DMS153 treated with DMSO at 0.1 percent for 48 hours (cell line): ENCODE measurements around the gene SARNP.
A peak's percentile ranks its signal among the peaks of the same experiment; 100 is the strongest.

ENCODE experiments used
- DNase-seq: peaks from one replicate; lab custom pipeline; 2025; ENCODE audit not compliant: unreplicated experiment; lab: John Stamatoyannopoulos, UW

SARNP gene

DNA sequence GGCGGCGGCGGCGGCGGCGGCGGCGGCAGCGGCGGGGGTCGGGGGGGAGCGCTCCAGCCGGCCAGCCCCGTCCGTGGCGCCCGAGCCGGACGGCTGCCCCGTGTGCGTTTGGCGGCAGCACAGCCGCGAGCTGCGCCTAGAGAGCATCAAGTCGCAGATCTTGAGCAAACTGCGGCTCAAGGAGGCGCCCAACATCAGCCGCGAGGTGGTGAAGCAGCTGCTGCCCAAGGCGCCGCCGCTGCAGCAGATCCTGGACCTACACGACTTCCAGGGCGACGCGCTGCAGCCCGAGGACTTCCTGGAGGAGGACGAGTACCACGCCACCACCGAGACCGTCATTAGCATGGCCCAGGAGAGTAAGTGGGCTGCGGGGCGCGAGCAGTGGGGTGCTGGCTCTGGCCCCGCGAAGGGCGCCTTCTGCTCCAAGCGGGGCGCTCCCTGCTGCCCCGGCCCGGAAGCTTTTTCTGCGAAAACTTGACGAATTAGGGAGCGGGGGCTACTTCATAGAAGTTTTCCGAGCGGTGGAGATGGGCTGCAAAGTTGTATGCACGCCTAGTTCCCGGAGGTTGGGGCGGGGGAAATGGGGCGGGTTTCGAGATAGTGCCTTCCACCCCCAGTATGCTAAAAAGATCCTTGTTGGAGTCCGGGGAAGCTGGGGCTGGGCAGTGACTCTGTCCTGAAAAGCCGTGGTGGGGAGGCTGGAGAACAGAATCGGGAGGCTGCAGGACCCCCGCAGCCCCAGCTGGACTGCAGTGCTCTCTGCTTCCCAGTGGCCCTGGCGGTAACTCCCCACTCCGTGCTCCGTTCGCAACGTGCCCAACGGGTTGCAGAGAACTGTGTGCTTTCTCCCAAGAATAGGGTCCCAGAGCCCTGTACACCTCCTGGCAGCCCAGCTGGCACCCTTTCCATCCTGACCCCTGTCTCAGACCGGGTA, 73.9 kb downstream of the SARNP start:
- no peak for DNase-seq

DNA sequence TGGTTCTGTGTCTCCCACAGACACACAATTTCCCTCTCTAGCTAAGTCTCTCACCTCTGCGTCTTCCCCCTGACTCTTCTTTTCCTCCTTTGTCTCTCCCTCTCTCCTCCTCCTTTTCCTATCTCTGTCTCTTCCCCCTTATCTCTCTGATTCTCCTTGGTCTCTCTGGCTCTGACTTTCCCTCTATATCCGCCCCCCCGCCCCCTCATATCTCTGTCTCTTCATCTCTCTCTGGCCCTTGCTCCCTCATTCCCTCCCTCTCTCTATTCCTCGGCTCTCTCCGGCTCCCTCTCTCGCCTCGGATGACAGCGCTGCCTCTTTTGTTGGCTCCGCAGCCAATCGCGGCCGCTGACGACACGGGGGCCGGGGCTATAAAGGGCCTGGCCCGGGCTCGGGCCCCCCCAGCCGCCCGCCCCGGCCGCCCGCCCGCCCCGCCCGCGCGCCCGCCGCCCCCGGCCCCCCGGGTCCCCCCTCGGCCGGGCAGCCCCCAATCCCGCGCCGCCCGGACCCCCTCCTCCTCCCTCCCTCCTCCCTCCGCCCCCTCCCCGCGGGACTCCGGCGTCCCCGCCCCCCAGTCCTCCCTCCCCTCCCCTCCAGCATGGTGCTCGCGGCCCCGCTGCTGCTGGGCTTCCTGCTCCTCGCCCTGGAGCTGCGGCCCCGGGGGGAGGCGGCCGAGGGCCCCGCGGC, 74.7 kb downstream of the SARNP start, which contains the start of gene GDF11:
TSS of gene GDF11 (plus strand) at position 404 of the 687 bp plus-strand sequence. CDS start at position 599, 195 bp downstream.
- DNase-seq: peak; percentile 56

DNA sequence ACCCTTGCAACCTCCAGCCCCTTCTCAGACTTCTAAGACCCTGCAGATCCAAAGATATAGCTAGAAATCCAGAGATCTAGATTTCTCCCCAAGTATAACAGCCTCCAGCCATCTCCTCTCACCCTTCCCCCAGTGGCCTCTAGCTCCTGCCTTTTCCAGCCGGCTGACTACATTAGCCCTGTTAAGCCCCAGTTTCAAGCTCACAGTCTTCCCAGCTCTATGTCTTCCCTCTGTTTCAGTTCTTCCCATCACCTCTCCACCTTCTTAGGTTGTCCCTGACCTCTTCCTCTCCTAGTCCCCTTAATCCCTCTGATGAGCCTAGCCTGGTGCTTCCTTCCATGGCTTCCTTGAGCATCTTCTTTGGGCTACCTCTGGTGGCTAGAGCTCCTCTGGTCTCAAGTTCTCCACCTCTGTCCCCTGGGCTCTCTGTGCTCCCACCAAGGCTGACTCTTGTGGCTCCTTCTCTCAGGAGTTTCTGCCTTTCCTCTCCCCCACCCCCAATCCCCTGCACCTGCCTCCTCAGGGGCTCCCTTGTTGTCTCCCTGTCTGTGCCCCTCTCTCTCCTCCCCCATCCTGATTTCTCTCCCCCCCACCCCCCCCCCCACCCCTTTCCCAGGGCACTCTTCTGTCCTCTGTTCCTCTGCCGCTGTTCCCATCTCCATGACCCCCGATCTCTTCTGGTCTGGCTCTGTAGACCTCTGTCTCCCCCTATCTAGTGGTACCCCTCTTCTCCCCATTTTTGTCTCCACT, 75.4 kb downstream of the SARNP start:
- no peak for DNase-seq

DNA sequence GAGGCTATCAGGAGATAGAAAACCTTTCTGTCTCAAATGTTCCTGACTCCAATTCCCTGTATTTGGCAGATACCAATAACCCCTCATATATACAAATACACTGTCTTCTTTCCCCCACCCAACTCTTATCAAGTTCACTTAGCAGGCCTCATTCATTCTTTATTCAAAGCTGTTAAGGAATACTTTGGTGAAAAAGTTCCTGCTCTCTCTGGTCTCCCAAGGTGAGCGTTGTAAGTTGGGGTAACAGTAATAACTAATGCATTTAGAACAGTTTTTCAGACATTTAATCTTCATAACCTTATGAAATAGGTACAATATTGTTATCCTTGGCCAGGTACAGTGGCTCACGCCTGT, 78.5 kb downstream of the SARNP start:
- no peak for DNase-seq

DNA sequence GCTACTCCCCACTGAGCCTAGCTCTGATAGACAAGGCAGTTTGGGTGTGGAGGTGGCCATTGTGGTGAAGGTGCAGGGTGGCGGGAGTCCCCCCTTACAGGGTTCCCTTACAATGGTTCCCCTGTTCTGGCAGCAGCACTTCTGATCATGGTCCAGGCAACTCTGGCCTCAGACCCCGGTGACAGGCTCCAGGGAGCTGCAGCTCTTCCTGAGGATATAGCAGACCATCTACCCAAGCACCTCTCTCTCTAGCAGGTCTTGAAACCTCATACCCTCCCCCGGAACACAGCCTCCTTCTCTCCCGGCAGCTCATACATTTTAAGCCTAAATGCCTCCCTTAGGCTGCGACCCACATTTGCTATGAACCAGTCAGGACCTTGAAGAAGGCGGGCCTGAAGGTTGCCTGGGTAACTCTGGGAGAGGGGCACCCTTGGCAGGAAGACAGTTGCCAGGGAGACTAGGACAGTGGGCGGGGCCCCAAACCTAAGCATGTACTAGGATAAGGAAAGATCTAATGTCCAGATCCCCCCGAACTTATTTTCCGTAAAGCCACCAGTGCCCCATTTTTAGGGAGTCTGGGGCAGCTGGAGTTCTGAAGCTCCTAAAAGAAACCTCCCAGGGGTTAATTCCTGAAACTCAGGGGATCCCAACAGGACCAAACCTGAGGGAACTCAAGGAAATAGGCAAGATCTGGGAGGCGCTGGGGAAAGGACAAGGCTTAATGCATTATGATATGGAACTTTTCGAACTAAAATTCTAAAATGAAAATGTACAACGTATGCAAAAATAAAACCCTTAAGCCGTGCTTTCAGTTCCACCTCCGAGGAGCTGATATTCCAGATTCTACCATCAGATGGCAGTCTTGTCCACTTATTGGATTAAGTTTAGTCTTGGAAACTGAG, 79.2 kb downstream of the SARNP start:
- DNase-seq: peak; percentile 76

DNA sequence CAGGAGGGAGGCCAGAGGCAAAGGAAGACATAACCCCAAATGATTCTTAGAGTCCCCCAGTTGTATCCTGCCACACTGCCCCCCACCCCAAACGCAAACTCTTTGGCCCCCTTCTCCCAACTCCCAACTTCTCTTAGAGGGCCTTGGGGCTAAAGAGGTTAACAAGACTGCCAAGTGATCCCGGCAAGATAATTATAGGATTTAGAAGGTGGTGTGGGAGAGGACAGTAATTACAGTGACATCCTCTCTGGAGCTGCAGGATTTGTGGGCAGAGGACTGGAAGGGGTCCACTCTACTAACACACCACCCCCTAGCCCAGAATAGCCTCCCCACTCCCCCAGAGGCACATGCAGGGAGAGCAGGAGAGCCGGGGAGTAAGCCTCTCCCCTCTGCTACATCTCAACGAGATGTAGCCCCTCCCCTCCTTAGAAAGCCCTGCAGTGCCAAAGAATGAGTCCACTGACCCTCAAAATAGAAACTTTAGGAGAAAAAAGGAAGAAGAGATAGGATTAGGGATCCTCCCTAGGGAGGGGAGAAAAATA, 79.9 kb downstream of the SARNP start:
- DNase-seq: no peak

DNA sequence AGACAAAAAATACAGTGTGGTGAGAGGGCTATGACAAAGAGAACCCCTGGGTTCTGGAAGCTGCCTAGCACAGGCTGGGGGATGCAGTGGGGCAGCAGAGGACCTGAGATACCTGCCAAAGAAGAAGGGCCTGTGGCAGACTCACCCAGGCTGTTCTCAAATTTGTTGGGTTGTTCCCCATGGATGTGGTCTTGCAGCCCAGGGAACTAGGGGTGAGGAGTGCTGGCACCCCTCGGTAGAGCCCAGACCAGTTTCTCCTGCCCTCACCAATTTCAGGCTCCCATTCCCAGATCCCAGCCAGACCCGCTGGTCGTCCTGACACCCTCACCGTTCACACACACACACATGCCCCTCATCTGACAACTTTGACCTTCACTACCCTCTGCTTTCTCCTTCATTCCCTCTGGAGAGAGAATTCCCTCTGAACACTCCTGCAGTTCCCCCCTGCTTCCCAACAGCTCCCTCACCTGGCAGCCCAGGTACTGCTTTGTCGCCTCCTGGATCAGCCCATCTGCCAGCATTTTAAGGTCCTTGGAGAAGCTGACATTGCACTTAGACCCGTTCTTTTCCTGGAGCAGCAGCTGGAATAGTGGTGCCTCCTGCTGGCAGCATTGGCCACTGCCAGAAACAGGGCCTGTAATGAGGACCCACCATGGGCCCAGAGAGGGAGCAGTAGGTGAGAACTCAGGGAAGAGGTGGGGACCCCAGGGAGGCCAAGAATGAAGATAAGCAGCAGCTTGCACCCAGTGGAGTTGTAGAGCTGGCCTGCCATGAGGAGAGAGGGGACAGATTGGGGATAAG, 80.5 kb downstream of the SARNP start:
- DNase-seq: peak; percentile 70

DNA sequence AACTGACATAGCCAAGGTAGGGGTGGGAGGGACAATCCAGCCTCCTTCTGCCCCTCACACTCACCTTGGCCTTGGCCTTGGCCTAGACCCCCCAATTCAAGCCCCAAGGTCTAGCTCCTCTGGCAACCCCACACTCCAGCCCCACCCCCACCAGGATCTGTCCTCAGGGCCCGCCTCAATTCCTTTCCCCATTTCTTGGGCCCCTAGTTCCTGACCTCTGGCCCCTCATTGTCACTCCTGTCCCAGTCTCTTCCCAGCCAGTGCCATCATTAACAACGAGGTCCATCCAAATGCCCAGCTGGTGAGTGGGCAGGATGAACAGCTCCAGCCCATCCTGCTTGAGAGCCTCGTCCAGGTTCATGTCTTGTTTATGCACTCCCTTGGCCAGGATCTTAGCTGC, 81.4 kb downstream of the SARNP start:
- no peak for DNase-seq

DNA sequence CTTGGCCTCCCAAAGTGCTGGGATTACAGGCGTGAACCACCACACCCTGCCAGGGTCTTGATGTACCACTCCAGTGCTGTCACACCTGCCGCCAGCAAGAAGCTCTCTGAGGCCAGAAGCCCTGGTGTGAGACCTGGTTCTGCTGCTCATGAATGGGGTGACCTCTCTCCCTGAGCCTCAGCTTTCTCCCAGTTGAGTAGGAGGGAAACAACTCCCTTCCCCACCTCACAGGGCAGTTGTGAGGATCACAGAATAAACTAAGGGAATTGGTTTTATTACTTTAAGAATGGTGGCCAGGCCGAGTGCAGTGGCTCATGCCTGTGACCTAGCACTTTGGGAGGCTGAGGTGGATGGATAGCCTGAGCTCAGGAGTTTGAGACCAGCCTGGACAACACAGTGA, 82.9 kb downstream of the SARNP start:
- DNase-seq: no peak

DNA sequence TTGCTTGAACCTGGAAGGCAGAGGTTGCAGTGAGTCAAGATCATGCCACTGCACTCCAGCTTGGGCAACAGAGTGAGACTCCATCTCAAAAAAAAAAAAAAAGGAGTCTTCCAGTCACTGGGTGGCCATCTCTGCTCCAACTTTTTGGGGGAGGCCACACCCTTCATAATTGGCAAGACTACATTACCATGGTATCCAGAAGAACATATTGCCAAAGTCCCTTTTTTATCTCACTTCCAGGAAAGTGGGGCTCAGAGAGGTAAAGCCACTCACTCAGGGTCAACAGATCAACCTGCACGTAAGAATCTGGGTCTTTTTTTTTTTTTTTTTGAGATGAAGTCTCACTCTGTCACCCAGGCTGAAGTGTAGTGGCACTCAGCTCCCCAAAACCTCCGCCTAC, 83.7 kb downstream of the SARNP start:
- no peak for DNase-seq

DNA sequence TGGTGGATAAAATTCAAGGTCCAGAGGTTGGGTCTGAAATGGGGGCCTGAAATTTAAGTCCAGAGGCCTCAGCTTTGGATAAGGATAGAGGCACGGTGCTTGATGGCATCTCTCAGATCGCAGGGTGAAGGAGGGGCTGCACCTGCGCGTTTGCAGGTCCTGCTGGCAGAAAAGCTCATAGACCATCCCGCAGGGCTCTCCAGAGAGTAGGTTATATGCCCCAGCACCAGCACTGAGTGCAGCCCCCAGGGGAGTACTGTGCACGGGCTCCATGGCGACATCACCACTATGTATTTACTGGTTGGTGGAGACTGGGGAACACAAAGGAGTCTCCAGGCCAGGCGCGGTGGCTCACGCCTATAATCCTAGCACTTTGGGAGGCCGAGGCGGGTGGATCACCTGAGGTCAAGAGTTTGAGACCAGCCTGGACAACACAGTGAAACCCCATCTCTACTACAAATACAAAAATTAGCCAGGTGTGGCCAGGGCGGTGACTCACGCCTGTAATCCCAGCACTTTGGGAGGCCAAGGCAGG, 84.4 kb downstream of the SARNP start:
- DNase-seq: no peak

DNA sequence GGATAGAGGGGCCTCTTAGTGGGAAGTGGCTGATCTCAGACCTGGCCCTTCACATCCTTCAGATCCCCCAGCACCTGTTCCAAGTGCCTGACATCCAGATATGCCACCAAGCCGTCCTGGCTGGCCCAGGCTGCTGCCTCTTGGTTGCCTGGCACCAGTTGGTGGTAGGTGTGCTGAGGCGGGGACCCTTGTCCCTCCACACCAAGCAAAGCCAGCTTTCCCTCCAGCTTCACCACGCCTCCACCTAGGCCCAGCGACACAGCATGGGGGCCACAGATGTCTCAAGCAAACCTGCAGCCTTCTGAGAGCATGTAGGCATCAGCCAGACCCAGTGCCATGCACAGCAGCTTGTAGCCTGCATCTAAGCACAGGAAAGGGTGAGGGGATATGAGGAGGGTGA, 85.2 kb downstream of the SARNP start:
- DNase-seq: no peak

DNA sequence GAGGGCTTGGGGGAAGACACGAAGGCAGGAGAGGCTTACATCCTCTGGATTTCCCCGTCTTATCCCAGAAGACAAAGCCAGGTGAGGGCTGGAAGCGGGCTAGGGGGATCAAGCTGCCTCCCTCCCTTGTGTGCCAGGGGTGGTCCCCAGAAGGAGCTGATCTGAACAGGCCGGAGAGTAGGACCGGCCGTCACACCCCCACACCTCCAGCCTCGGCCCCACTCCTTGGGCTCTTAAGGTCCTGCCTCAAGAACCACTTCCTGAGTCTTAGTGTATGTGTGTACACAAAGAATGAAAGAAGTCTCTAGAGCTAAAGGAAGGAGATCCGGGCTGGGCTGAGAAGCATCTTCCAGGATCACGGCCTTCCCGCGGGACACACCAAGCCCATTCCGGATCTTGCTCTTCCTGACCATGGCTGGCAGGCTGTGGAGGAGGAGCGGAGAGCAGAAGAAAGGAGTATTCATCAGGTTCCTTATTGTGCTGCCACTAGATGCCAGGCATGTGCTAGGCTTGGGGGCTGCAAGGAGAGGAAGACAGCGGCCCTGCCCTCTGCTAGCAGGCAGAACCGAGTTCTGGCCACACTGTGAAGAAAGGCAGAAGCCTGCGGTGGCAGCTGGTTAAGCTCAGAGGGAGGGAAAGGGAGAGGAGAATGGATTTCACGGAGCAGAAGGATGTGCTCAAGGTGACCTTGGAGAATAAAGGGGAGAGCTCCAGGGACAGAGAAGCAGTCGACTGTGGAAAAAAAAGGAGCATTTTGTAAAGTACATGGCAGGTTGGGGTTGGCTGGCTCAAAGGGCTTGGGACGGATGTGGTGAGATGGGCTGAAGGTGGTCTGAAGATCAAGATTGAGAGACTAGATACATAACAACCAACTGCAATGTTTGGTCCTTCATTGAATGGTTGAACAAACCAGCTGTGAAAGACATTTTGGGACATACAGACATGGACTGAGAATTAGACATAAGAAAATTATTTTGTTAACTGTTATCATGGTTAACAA, 87.4 kb downstream of the SARNP start:
- no peak for DNase-seq

DNA sequence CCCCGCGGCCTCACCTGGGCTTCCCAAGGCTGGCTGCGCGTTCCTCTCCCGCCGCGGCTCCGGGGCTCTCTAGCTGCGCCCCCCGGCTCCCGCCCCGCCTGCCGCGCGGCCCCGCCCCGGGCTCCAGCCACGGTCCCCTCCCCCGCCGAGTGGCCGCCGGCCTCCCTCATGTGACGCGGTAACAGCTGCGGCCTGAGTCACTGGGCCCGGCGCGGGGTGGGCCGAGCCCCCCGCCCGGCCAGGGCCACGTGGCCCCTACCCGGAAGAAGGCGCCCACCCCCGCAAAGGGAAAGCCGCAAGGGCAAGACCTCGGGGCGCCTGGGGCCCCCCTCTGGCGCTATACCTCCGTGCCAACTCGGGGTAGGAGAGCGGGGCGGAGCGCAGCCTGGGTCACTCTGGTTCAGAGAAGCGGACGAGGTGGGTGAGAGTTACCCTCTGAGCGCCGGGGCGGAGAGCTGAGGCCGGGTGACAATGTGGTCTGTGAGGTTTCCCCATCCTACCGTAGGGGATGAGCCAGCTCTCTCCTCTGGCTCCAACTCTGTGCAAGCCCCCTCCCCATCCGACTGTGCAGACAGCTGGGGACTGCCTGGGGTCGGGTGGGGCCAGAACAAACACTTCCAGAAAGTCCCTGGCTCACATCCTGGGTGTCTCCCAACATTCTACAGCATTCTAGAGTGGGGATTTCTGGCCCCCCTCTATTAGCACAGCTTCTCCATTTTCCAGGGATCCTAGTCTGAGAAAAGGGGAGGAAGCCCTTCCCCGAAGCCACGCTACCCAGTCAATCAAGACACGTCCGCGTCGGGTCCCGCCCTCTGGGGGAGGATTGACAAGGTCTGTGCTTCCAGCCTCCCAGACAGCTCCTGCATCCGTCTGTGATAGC, 88.3 kb downstream of the SARNP start, which contains the start of gene CD63:
TSS of gene CD63 (minus strand) at position 71 of the 880 bp plus-strand sequence. CDS start 668 bp downstream, outside the sequence.
- peak; percentile 81 for DNase-seq

DNA sequence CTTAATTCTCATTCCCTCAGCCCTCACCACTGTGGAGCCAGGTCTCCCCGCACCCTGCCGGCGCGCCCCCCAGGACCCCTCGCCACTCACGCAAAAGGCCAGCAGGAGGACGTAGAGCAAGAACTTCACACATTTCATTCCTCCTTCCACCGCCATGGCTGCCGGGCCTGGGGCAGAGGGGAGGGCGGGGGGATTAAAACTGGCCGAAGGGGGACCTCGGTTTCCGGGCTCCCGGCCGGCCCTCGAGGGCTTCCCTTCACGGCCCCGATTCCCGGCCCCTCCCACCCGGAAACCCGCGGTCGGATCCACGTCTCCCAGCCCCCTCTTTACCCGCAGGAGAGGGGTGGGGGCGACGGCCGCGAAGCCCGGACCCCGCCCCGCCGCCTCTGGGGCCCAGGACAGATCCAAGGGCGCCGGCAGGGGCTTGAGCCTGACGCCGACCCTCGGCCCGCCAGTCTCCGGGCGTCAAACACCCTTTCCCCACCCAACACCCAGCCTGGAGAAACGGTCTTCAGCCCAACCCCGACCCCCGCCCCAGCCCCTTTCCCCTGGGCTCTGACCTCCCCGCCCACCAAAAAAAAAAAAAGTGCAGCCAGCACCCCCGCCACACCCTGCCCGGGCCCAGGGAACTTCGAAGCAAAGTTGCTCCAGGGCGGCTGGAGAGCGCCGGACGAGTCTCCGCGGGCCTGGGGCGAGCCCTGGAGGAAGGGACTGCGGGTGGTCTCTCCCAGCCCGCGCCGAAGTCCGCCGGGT, 89.2 kb downstream of the SARNP start:
- no peak for DNase-seq

DNA sequence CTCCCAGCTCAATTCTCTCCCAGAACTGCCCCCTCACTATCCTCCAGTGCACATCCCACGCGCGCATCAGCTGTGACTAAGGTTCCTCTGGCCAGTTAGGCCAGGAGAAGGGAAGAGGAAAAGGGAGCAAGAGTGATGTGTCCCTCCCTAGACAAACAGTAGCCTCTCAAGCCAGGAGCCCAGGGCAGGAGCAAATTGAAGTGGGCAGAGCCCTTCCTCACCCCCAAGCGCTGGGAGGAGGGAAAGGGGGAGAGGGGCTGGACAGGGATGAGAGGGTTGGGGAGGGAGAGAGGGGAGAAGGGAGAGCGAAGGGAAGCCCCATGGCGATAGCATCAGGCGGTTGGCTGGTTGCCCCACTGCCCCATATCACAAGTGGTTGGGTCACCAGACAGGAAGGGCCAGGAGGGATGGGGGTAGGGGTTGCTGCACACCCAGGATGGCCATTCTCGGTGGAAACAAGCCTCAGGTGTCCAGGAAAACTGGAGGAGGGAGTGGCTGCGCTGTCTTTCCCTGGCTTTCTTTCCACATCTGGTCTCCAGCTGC, 89.8 kb downstream of the SARNP start:
- DNase-seq: no peak
